Ecto neural progenitor cell (in vitro differentiated cells): ENCODE results near the gene ARHGAP5.
A peak's percentile ranks its signal among the peaks of the same experiment; 100 is the strongest.

Source experiments
- DNase-seq: peaks from one replicate; pipeline ENCODE4 v3.0.0-alpha.2; 2018; ENCODE audit warnings: low spot score

The ARHGAP5 gene, protein sequence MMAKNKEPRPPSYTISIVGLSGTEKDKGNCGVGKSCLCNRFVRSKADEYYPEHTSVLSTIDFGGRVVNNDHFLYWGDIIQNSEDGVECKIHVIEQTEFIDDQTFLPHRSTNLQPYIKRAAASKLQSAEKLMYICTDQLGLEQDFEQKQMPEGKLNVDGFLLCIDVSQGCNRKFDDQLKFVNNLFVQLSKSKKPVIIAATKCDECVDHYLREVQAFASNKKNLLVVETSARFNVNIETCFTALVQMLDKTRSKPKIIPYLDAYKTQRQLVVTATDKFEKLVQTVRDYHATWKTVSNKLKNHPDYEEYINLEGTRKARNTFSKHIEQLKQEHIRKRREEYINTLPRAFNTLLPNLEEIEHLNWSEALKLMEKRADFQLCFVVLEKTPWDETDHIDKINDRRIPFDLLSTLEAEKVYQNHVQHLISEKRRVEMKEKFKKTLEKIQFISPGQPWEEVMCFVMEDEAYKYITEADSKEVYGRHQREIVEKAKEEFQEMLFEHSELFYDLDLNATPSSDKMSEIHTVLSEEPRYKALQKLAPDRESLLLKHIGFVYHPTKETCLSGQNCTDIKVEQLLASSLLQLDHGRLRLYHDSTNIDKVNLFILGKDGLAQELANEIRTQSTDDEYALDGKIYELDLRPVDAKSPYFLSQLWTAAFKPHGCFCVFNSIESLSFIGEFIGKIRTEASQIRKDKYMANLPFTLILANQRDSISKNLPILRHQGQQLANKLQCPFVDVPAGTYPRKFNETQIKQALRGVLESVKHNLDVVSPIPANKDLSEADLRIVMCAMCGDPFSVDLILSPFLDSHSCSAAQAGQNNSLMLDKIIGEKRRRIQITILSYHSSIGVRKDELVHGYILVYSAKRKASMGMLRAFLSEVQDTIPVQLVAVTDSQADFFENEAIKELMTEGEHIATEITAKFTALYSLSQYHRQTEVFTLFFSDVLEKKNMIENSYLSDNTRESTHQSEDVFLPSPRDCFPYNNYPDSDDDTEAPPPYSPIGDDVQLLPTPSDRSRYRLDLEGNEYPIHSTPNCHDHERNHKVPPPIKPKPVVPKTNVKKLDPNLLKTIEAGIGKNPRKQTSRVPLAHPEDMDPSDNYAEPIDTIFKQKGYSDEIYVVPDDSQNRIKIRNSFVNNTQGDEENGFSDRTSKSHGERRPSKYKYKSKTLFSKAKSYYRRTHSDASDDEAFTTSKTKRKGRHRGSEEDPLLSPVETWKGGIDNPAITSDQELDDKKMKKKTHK (N-terminal part only)

DNA sequence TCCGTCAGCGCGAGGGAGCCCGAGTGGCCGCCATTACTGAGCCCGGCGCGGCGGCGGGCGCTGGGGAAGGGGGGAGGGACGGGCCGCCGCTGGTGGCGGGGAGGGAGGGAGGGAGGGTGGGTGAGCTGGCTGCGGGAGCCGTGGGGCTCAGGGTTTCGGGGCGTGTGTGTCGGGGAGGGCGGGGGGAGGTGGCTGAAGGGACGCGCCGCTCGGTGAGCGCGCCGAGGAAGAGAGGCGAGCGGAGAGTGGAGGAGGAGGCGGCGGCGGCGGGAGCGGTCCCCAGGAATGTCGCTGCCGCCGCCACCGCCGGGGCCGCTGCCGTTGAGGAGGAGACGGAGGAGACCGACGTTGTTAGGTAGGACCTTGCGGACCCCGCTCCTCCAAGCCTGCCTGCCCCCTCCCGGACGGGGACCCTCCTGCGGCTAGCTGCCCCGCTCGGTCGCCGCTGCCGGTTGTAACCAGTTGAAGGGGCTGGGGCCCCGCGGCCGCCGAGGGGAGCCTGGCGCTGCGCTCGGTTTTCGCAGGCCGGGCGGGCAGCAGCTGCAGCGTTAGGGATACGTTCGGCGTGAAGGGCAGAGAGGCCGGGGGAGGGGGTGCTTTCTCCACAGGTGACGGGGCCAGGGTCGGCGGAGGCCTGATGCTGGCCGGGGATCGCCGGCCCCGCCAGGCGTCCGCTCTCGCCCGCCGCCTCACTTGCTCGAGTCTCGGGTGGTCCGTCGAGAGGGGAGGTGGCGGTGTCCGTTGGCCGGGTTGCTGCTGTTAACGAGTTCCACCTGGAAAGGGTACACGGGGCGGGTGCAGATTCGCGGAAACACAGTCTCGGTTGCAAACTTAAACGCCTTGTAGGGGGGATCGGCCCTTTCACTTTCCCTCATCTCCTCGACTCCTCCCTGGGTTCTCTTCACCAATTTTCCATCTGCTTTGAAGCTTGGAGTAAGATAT lies at the start of gene ARHGAP5:
TSS of gene ARHGAP5 (plus strand) at position 224 of the 942 bp plus-strand sequence. CDS start 13,366 bp downstream, outside the sequence.
- peak; percentile 88 for DNase-seq

DNA sequence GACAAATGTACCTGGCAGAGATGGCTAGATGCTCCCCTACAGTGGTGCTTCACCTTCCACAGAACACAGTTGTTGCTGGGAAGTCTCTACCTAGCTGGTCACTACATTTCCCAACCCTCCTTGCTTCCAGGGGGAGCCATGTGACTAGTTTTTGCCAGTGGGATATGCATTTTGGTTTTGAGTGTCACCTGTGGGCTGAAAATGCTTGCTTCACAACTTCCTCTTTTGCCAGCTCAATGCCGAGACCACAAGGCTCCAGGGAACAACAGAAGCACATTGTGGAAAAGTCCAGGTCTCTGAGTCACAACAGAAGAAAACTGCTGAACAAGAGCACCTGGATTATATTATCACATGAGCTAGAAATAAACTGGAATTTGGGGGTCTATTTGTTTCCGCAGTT lies 48.5 kb upstream of the ARHGAP5 start:
- DNase-seq = no peak

- DNase-seq = no peak
Observed at GRCh38 chr14:32033543-32033942, 43.6 kb upstream of the ARHGAP5 start.

DNA sequence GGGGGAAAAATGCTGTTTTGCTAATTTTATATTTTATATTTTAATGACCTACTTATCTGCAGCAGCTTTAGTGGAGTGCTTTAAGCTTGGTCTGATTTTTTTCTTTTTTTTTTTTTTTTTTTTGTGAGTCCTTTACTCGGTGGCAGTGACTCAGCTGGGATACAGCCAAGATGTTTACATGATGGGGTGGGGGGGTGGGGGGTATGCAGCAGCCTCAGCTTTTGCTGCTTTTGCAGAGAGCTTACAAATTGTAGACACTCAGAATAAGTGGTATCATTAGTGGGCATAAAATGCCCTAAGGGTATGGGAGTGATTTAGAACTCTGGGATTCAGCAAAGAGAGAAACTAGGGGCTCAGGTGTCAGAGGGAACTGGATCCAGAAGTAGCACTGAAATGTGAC lies 38.2 kb upstream of the ARHGAP5 start:
- no peak for DNase-seq

DNA sequence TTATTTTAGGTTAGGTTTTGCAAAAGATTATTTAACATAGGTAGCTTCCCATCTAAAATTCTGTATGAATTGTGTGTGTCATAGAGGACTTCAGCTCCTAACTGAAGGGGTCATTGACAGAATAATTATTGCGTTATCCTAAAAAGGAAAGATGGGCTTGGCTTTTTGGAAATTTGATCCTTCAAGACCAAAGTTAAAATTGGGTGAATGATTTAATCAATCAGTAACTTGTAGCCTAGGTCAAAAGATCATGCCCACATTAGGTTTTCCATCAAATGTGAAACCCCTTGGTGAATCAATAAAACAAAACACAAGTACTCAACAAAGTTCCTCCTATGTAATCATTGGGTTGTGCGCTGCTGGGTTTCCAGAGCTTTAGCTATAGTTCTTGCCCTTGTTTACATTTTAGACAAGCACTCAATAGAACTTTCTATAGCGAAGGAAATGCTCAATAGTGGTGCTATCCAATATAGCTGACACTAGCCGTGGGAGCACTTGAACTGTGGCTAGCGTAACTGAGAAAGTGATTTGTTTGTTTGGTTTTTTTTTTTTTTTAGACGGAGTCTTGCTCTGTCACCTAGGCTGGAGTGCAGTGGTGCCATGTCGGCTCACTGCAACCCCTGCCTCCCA lies 37.6 kb upstream of the ARHGAP5 start:
- DNase-seq = no peak

DNA sequence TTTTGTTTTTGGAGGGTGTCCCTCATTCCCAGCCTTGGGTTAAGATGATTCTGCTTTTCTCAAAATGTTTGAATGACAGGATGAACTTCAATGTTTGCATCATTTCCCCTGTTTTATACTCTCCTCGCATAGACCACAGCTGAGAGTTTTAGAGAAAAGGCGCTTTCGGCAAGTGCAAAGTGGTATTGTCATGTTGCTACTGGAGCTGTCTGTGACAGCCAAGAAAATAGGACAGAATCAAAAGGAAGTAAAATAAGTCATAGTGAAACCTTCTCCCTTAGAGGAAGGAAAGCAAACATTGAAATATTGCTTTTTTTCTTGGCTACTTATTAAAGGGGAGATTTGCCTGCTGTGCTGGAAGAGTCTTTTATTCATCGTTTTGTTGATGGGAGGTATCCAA lies 33.5 kb upstream of the ARHGAP5 start:
- no peak for DNase-seq

- no peak for DNase-seq
Observed at GRCh38 chr14:32044454-32044853, 32.6 kb upstream of the ARHGAP5 start.

GRCh38 chr14:32047791-32048190 lies 29.3 kb upstream of the ARHGAP5 start:
- no peak for DNase-seq

GRCh38 chr14:32049361-32050088 lies 27.6 kb upstream of the ARHGAP5 start:
- DNase-seq = no peak

DNA sequence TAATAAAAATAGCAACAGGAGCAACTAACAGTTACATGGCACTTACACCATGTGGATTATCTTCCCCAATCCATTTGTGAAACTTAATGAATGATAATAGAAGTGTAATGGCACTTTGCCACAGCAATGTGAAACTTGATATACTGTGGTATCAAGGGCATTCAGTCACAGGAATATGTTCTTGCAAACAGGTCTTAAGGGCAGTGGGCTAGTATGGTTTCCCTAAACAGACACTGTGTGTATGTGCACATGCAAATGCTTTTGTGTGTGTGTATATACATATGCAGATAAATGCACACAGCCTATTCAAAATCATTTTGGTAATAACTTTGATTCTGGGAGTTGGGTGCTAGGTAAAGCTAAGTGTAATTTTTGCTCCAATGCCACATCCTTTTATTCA lies 26.2 kb upstream of the ARHGAP5 start:
- no peak for DNase-seq

DNA sequence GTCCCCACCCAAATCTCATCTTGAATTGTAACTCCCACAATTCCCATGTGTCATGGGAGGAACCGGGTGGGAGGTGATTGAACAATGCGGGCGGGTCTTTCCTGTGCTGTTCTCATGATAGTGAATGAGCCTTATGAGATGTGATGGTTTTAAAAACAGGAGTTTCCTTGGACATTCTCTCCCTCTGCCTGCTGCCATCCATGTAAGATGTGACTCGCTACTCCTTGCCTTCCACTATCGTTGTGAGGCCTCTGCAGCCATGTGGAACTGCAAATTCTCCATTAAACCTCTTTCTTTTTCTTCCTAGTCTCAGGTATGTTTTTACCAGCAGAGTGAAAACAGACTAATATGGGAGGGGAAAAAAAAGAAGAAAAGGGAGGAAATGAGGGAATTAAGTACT lies 22.6 kb upstream of the ARHGAP5 start:
- no peak for DNase-seq

- DNase-seq = no peak
Observed at GRCh38 chr14:32055175-32055574, 21.9 kb upstream of the ARHGAP5 start.

DNA sequence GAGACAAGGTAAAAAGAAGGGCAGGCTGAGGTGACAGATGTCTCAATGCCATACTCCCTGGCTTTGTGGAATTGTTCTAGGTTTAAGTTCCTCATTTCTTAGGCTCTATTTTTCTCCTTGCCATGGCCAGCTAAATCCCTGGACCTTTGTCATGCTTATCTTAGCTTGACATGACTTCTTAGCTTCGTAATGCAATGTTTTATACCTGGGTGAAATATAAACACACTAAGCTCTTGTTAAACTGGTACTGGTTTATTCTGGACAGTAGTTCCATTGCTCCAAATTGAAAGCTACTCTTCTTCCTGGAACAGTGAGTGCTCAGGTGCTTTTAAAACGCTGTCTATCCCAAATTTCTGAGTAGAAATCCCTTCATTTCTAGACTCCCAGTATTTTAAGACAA lies 17.4 kb upstream of the ARHGAP5 start:
- no peak for DNase-seq

GRCh38 chr14:32064931-32065330 lies 12.2 kb upstream of the ARHGAP5 start:
- no peak for DNase-seq

DNA sequence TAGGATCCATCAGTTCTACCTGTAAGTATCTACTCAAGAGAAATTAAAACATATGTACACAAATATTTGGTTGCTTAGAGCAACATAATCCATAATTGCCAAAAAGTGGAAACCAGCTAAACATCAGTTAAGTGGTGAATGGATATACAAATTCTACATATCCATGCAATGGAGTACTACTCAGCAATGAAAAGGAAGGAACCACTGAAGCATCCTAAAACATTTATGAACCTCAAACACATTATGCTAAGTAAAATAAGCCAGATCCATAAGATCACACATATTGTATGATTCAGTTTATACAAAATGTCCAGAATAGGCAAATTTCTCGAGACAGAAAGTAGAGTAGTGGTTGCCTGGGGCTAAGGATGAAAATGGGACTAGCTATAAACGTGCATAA lies 8.4 kb upstream of the ARHGAP5 start:
- DNase-seq = no peak

GRCh38 chr14:32070282-32070681 lies 6.8 kb upstream of the ARHGAP5 start:
- DNase-seq = no peak

DNA sequence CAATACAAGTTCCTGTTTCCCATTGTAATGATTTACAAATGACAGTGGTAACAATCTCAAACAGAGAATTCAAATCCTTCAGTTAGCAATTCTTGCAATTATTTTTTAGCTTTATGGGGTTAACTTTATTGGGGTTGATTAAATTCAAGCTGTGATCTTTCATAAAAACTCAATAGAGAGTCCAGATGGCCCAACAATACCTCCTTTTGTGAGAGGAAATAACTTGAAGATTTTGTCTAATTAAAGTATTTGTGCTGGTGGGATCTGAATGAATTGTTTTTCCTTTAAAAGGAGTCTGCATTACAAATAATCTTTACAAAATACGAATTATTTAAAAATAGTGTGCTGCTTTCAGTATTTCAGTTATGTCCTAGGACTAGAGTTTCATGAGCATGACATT lies 4.4 kb upstream of the ARHGAP5 start:
- no peak for DNase-seq

- no peak for DNase-seq
Observed at GRCh38 chr14:32073537-32074189, 3.4 kb upstream of the ARHGAP5 start.

DNA sequence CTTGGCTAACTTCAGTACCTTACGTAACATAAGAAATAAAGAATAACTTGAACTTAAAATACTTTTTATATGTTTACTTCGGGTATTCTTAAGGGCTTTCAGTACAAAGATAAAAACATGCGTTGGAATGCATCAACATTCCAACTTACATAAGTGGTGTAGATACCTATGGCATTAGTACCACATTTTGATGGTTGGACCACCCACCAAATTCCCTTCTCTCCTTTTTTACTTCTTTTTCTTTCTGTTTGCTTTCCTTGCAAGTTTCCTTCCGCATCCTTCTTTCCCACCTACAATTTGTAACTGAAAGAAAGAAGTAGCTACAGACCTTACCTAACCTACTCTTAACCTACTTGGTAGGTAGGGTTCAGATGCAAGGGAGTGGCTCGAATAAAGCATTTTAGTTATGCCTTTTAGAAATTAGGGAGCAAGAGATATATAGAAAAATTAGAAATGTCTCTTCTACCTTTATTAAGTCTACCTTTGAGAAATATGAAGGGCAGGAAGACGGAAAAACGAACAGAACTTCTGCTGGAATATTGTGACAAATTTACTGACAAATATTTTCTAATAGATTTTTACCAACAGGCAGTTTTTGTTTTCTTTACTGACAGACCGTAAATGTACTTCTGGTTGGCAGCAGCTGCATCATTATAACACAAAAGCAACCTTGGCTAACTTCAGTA lies 2.1 kb upstream of the ARHGAP5 start:
- DNase-seq = no peak
